ENCODE measurements around the gene IFNE. TPM values are rescaled to one million over a fixed set of nuclear protein-coding genes. Genes with fewer than 3 reads are reported as not detected.
"Not testable (repeated sequence)": the region's sequence is repeated elsewhere in the genome, so short reads cannot be mapped to it uniquely, and the experiment has no call there.

IFNE gene
- total and polyA plus RNA-seq, 2 donors (not counting 1 experiment from before 2014, with no cell fraction given), result 0.15 to 6.6 TPM

- no peaks in the 10 kb centered on the region for H3K79me2 ChIP-seq (ENCODE audit: control insufficient read depth, insufficient read depth, low read length)
- peaks cover 3% of the 10 kb centered on the region for H3K36me3 ChIP-seq (ENCODE audit: control insufficient read depth, insufficient read depth, low read length)
- no peak for TF ChIP-seq CTCF (conservative IDR thresholded peaks at IDR 0.05 in 1 of 2, IDR thresholded peaks at IDR 0.05 in 1 of 2; ENCODE audit: low read depth in 1 of 2, low read length in 2 of 2)
- no peak for TF ChIP-seq EZH2 (IDR thresholded peaks at IDR 0.05; ENCODE audit: low read length, missing control alignments)
- H3K9ac ChIP-seq (ENCODE audit: insufficient read depth, low read length), result no peak overlapping the region
- DNase-seq (ENCODE audit: low read depth in 2 of 2), result peak; percentile 43 to 71
- no peak overlapping the region for H3K27ac ChIP-seq (ENCODE audit: insufficient read depth, low read length)
- no peak overlapping the region for H3K4me2 ChIP-seq (ENCODE audit: extremely low read depth, insufficient read depth, low read length)
- no peak overlapping the region for H3K4me3 ChIP-seq (replicated peaks in 1 of 4; ENCODE audit: control extremely low read depth in 1 of 4, insufficient read depth in 1 of 4, low read depth in 3 of 4, low read length in 4 of 4)
- no peak overlapping the region for H2AFZ ChIP-seq (ENCODE audit: low read length)
- H3K4me1 ChIP-seq (ENCODE audit: control insufficient read depth, extremely low read depth, insufficient read depth, low read length), result no peaks in the 10 kb centered on the region
- H4K20me1 ChIP-seq (ENCODE audit: control insufficient read depth, extremely low read depth, insufficient read depth, low read length), result no peaks in the 10 kb centered on the region
- no peaks in the 10 kb centered on the region for H3K9me3 ChIP-seq (ENCODE audit: control insufficient read depth, insufficient read depth, low read depth, low read length)
- no peaks in the 10 kb centered on the region for H3K27me3 ChIP-seq (ENCODE audit: control insufficient read depth, insufficient read depth, low read length)
These were observed 28.0 kb downstream of the IFNE start for GRCh38 chr9:21454149-21454548.

DNA sequence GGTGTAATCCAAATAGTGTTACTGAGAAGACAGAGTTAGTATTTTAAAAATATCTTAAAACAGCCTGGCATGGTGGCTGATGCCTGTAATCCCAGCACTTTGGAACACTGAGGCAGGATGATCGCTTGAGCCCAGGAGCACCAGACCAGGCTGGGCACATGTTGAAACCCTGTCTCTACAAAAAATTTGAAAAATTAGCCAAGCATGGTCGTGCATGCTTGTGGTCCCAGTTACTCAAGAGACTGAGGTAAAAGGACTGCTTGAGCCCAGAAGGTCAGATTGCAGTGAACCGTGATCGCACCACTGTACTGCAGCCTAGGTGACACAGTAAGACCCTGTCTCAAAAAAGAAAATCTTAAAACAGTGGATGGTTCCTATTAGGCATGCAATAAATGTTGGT is 29.4 kb downstream of the IFNE start:
- Histone ChIP-seq H3K79me2 (ENCODE audit: control insufficient read depth, insufficient read depth, low read length) (no peaks in the 10 kb centered on the region), H3K27ac (ENCODE audit: insufficient read depth, low read length) (no peak overlapping the region), H3K9ac (ENCODE audit: insufficient read depth, low read length) (no peak overlapping the region), H4K20me1 (ENCODE audit: control insufficient read depth, extremely low read depth, insufficient read depth, low read length) (no peaks in the 10 kb centered on the region), H3K9me3 (ENCODE audit: control insufficient read depth, insufficient read depth, low read depth, low read length) (no peaks in the 10 kb centered on the region), H3K4me3 (replicated peaks in 1 of 4; ENCODE audit: control extremely low read depth in 1 of 4, insufficient read depth in 1 of 4, low read depth in 3 of 4, low read length in 4 of 4) (no peak overlapping the region), H3K4me1 (ENCODE audit: control insufficient read depth, extremely low read depth, insufficient read depth, low read length) (no peaks in the 10 kb centered on the region), H3K27me3 (ENCODE audit: control insufficient read depth, insufficient read depth, low read length) (no peaks in the 10 kb centered on the region), H3K36me3 (ENCODE audit: control insufficient read depth, insufficient read depth, low read length) (peaks cover 3% of the 10 kb centered on the region), H3K4me2 (ENCODE audit: extremely low read depth, insufficient read depth, low read length) (no peak overlapping the region), H2AFZ (ENCODE audit: low read length) (no peak overlapping the region)
- DNase-seq (ENCODE audit: low read depth in 2 of 2), result no peak
- TF ChIP-seq CTCF (conservative IDR thresholded peaks at IDR 0.05 in 1 of 2, IDR thresholded peaks at IDR 0.05 in 1 of 2; ENCODE audit: low read depth in 1 of 2, low read length in 2 of 2), result no peak
- TF ChIP-seq EZH2 (IDR thresholded peaks at IDR 0.05; ENCODE audit: low read length, missing control alignments), result no peak

DNA sequence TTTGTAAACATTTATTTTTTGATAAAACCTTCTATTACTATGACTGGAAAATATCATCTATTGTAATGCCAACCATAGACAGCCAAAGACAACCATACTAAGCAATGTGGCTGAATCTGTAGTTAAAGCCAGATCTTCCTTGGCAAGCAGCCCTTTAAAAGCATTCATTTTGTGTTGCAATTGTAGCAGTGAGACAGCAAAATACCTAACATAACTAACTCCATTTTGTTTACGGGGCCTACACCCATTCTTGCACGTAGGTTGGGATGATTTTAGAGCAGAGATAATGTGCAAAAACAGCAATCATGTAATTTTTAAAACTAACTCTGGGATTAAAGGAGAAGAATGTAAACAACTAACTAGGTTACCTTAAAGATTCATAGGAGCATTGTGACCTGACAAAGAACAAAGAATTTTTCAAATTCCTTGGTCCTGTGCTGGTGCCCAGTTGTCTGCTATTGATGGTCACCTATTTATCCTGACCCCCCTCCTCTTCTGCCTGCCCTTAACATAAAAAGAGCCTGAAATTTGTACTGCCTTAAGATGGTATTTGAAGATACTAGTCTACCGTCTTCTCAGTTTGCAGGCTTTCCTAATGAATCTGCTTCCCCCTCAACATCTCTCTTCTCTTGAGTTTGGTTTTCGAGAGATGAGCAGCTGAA is 31.2 kb downstream of the IFNE start:
- Histone ChIP-seq H3K27ac (ENCODE audit: insufficient read depth, low read length) (no peak overlapping the region), H3K36me3 (ENCODE audit: control insufficient read depth, insufficient read depth, low read length) (peaks cover 3% of the 10 kb centered on the region), H3K4me3 (replicated peaks in 1 of 4; ENCODE audit: control extremely low read depth in 1 of 4, insufficient read depth in 1 of 4, low read depth in 3 of 4, low read length in 4 of 4) (no peak overlapping the region), H3K9me3 (ENCODE audit: control insufficient read depth, insufficient read depth, low read depth, low read length) (no peaks in the 10 kb centered on the region), H3K4me1 (ENCODE audit: control insufficient read depth, extremely low read depth, insufficient read depth, low read length) (no peaks in the 10 kb centered on the region), H4K20me1 (ENCODE audit: control insufficient read depth, extremely low read depth, insufficient read depth, low read length) (no peaks in the 10 kb centered on the region), H3K9ac (ENCODE audit: insufficient read depth, low read length) (no peak overlapping the region), H3K79me2 (ENCODE audit: control insufficient read depth, insufficient read depth, low read length) (no peaks in the 10 kb centered on the region), H3K4me2 (ENCODE audit: extremely low read depth, insufficient read depth, low read length) (no peak overlapping the region), H3K27me3 (ENCODE audit: control insufficient read depth, insufficient read depth, low read length) (no peaks in the 10 kb centered on the region), H2AFZ (ENCODE audit: low read length) (no peak overlapping the region)
- TF ChIP-seq EZH2 (IDR thresholded peaks at IDR 0.05; ENCODE audit: low read length, missing control alignments) (no peak), CTCF (conservative IDR thresholded peaks at IDR 0.05 in 1 of 2, IDR thresholded peaks at IDR 0.05 in 1 of 2; ENCODE audit: low read depth in 1 of 2, low read length in 2 of 2) (no peak)
- DNase-seq (ENCODE audit: low read depth in 2 of 2), result peak; percentile 28 to 42

GRCh38 chr9:21449312-21449711 is 32.8 kb downstream of the IFNE start:
- H3K4me1 ChIP-seq (ENCODE audit: control insufficient read depth, extremely low read depth, insufficient read depth, low read length); H3K9ac ChIP-seq (ENCODE audit: insufficient read depth, low read length); H3K4me3 ChIP-seq (replicated peaks in 1 of 4; ENCODE audit: control extremely low read depth in 1 of 4, insufficient read depth in 1 of 4, low read depth in 3 of 4, low read length in 4 of 4); H2AFZ ChIP-seq (ENCODE audit: low read length); H3K27me3 ChIP-seq (ENCODE audit: control insufficient read depth, insufficient read depth, low read length); H3K79me2 ChIP-seq (ENCODE audit: control insufficient read depth, insufficient read depth, low read length); H4K20me1 ChIP-seq (ENCODE audit: control insufficient read depth, extremely low read depth, insufficient read depth, low read length); H3K36me3 ChIP-seq (ENCODE audit: control insufficient read depth, insufficient read depth, low read length); H3K9me3 ChIP-seq (ENCODE audit: control insufficient read depth, insufficient read depth, low read depth, low read length); H3K27ac ChIP-seq (ENCODE audit: insufficient read depth, low read length); H3K4me2 ChIP-seq (ENCODE audit: extremely low read depth, insufficient read depth, low read length): not testable (repeated sequence)
- peak in 1 of 2 donors; percentile 51 for DNase-seq (ENCODE audit: low read depth in 2 of 2)

All from fibroblast of lung (primary cell).